A673 (cell line): ENCODE data around the gene LEAP2. TPM values are rescaled to one million over a fixed set of nuclear protein-coding genes. Genes with fewer than 3 reads are reported as not detected.

Experiments used
- BruUV-seq: library from RNA; stranded (reverse); fragments of 400-500 nt; replicated peaks from 2 replicates; lab custom pipeline; 2021; lab: Mats Ljungman, UMichigan
- CTCF ChIA-PET: fragments of 300-600 bp; sonication (Branson Sonifier 250); formaldehyde crosslinking; loops from one replicate; lab custom pipeline; 2022; ENCODE audit warnings: antibody characterized with exemption; lab: Charles Lee
- POLR2A ChIA-PET: fragments of 300-600 bp; sonication (Branson Sonifier 250); formaldehyde crosslinking; loops from one replicate; lab custom pipeline; 2022; ENCODE audit warnings: antibody characterized with exemption; ENCODE audit not compliant: low non-redundant PET; lab: Charles Lee
- DNase-seq: peaks from one replicate; pipeline ENCODE4 v3.0.0-alpha.2; 2015; ENCODE audit warnings: low spot score
- H3K27ac ChIP-seq: fragments of 200-600 bp; sonication (generic); 2 replicates; pipeline ENCODE4 v1.5.1; 2016; ENCODE audit warnings: mixed run types, low read depth, mild to moderate bottlenecking, mixed read lengths, antibody characterized with exemption, low read length; ENCODE audit not compliant: poor library complexity, severe bottlenecking
- H3K27me3 ChIP-seq: fragments of 200-600 bp; sonication (generic); replicated peaks from 2 replicates; pipeline ENCODE4 v1.6.1; 2017; ENCODE audit warnings: mixed run types, low read depth, mild to moderate bottlenecking, mixed read lengths, antibody characterized with exemption, low read length; ENCODE audit not compliant: insufficient read depth, poor library complexity
- H3K36me3 ChIP-seq: fragments of 200-600 bp; sonication (generic); 2 replicates; pipeline ENCODE4 v1.6.1; 2016; ENCODE audit warnings: mixed run types, mild to moderate bottlenecking, mixed read lengths, antibody characterized with exemption, low read length; ENCODE audit not compliant: insufficient read depth, poor library complexity, severe bottlenecking
- H3K4me1 ChIP-seq: fragments of 200-600 bp; sonication (generic); 2 replicates; pipeline ENCODE4 v1.6.1; 2017; ENCODE audit warnings: mixed run types, mild to moderate bottlenecking, mixed read lengths, antibody characterized with exemption, low read length; ENCODE audit not compliant: insufficient read depth, poor library complexity, severe bottlenecking
- H3K4me3 ChIP-seq: fragments of 200-600 bp; sonication (generic); 2 replicates; pipeline ENCODE4 v1.5.1; 2016; ENCODE audit warnings: low read depth, mixed run types, mild to moderate bottlenecking, mixed read lengths, low read length; ENCODE audit not compliant: poor library complexity, severe bottlenecking
- H3K9me3 ChIP-seq: fragments of 200-600 bp; sonication (generic); 2 replicates; pipeline ENCODE4 v1.6.1; 2016; ENCODE audit warnings: mixed run types, low read depth, mild to moderate bottlenecking, mixed read lengths, antibody characterized with exemption, low read length; ENCODE audit not compliant: poor library complexity, severe bottlenecking
- CTCF ChIP-seq: fragments of 300-800, 200-600 bp; sonication (generic); conservative IDR thresholded peaks from 2 replicates; pipeline ENCODE4 v1.5.1; 2017; ENCODE audit warnings: low read depth, mild to moderate bottlenecking, antibody characterized with exemption, low read length, moderate library complexity, mixed read lengths
- EZH2 ChIP-seq: fragments of 200-600 bp; sonication (generic); IDR thresholded peaks from 2 replicates; pipeline ENCODE4 v1.6.1; 2017; ENCODE audit warnings: borderline replicate concordance, low read depth, mild to moderate bottlenecking, mixed read lengths, antibody characterized with exemption, low read length; ENCODE audit not compliant: poor library complexity, severe bottlenecking
- intact Hi-C: fragments of 100-400 bp; cut with micrococcal nuclease; formaldehyde crosslinking; loops from one replicate; pipeline ENCODE4 v1.10.0; 2022; ENCODE audit not compliant: unreplicated experiment
- total RNA-seq: library from RNA; stranded (reverse); gene quantifications from 2 replicates; pipeline ENCODE4 v1.2.3, GENCODE V29; 2021

Gene LEAP2
- total RNA-seq, 1 experiment from 2014 or later, result 2.9 TPM

- intact Hi-C loops, result no loop called here
- CTCF ChIA-PET, result no interaction called here
- H3K4me3 ChIP-seq, result no peak overlapping the region
- no peaks in the 10 kb centered on the region for H3K9me3 ChIP-seq
- POLR2A ChIA-PET, result no interaction called here
- H3K36me3 ChIP-seq, result peaks cover 24% of the 10 kb centered on the region
- DNase-seq, result no peak
- no peak for TF ChIP-seq EZH2
- TF ChIP-seq CTCF, result no peak
- BruUV-seq, result no TSS peak
- no peak overlapping the region for H3K27ac ChIP-seq
- no peaks in the 10 kb centered on the region for H3K27me3 ChIP-seq
- H3K4me1 ChIP-seq, result no peaks in the 10 kb centered on the region
Measured at GRCh38 chr5:132916086-132916485, 42.6 kb downstream of the LEAP2 start.

Other genes with a start within 250 kb of the LEAP2 start
- gene IL13, start 215.5 kb upstream of the LEAP2 start, total RNA-seq, result not detected in 2 replicates
- not detected in 2 replicates for gene IL4, start 199.7 kb upstream of the LEAP2 start, total RNA-seq
- 17.3 and 19.1 TPM in 2 replicates for gene KIF3A, start 136.1 kb upstream of the LEAP2 start, total RNA-seq
- 0.11 TPM in 1 of 2 replicates, not detected in the other for gene CCNI2, start 126.2 kb upstream of the LEAP2 start, total RNA-seq
- 26.4 and 33.0 TPM in 2 replicates for gene SEPTIN8, start 96.4 kb upstream of the LEAP2 start, total RNA-seq
- not detected in 2 replicates for gene SOWAHA, start 60.4 kb upstream of the LEAP2 start, total RNA-seq
- gene SHROOM1, start 43.0 kb upstream of the LEAP2 start, total RNA-seq, result 0.28 and 0.54 TPM in 2 replicates
- gene GDF9, start 7.2 kb upstream of the LEAP2 start, total RNA-seq, result 0.32 and 1.1 TPM in 2 replicates
- 542 and 564 TPM in 2 replicates for gene UQCRQ, start 7.0 kb upstream of the LEAP2 start, total RNA-seq
- 81.0 and 85.3 TPM in 2 replicates for gene AFF4, start 90.0 kb downstream of the LEAP2 start, total RNA-seq
- gene ZCCHC10, start 152.9 kb downstream of the LEAP2 start, total RNA-seq, result 31.2 and 33.4 TPM in 2 replicates
- 323 and 337 TPM in 2 replicates for gene HSPA4, start 178.3 kb downstream of the LEAP2 start, total RNA-seq